ENCODE measurements around the gene CPN2.

The CPN2 gene

GRCh38 chr3:194344012-194344411 is 7.1 kb downstream of the CPN2 start:
- no peaks in the 10 kb centered on the region for H3K79me2 ChIP-seq (ENCODE audit: insufficient read depth, low read length)
- no peaks in the 10 kb centered on the region for H3K9me2 ChIP-seq (replicated peaks; ENCODE audit: insufficient read depth, low read length)
- H4K20me1 ChIP-seq (ENCODE audit: low read depth, low read length): no peaks in the 10 kb centered on the region
- no peaks in the 10 kb centered on the region for H3F3A ChIP-seq (ENCODE audit: insufficient read depth)
- no peak overlapping the region for H3K4me2 ChIP-seq (ENCODE audit: low read depth, low read length, poor library complexity, severe bottlenecking)
- no peak overlapping the region for H2AFZ ChIP-seq (ENCODE audit: low read depth, low read length, severe bottlenecking)
- no peak overlapping the region for H3K9ac ChIP-seq (ENCODE audit: low read length)
- H3K36me3 ChIP-seq (ENCODE audit: low read length): no peaks in the 10 kb centered on the region
- TF ChIP-seq EZH2phosphoT487 (conservative IDR thresholded peaks at IDR 0.05; ENCODE audit: low read length): no peak
- peak; percentile 94 for TF ChIP-seq CTCF (IDR thresholded peaks at IDR 0.05; ENCODE audit: insufficient read depth, low read length, poor library complexity, severe bottlenecking)
- H3K9me3 ChIP-seq (ENCODE audit: insufficient read depth, low read length): no peaks in the 10 kb centered on the region
- no peak overlapping the region for H3K4me3 ChIP-seq (ENCODE audit: insufficient read depth, low read length, poor library complexity, severe bottlenecking)
- H3K27ac ChIP-seq (ENCODE audit: low read depth, low read length): no peak overlapping the region
- no peaks in the 10 kb centered on the region for H3K27me3 ChIP-seq (ENCODE audit: low read length)

GRCh38 chr3:194343561-194343893 is 7.6 kb downstream of the CPN2 start:
- Histone ChIP-seq H3K4me2 (ENCODE audit: low read depth, low read length, poor library complexity, severe bottlenecking) (no peak overlapping the region), H3K9me2 (replicated peaks; ENCODE audit: insufficient read depth, low read length) (no peaks in the 10 kb centered on the region)

GRCh38 chr3:194342861-194343560 is 8.1 kb downstream of the CPN2 start:
- Histone ChIP-seq H3K4me3 (ENCODE audit: insufficient read depth, low read length, poor library complexity, severe bottlenecking) (no peak overlapping the region), H4K20me1 (ENCODE audit: low read depth, low read length) (no peaks in the 10 kb centered on the region), H2AFZ (ENCODE audit: low read depth, low read length, severe bottlenecking) (no peak overlapping the region), H3K36me3 (ENCODE audit: low read length) (no peaks in the 10 kb centered on the region), H3K79me2 (ENCODE audit: insufficient read depth, low read length) (no peaks in the 10 kb centered on the region), H3K4me2 (ENCODE audit: low read depth, low read length, poor library complexity, severe bottlenecking) (no peak overlapping the region), H3K27ac (ENCODE audit: low read depth, low read length) (no peak overlapping the region), H3K9me2 (replicated peaks; ENCODE audit: insufficient read depth, low read length) (no peaks in the 10 kb centered on the region), H3K9me3 (ENCODE audit: insufficient read depth, low read length) (no peaks in the 10 kb centered on the region), H3K9ac (ENCODE audit: low read length) (no peak overlapping the region), H3F3A (ENCODE audit: insufficient read depth) (no peaks in the 10 kb centered on the region), H3K27me3 (ENCODE audit: low read length) (no peaks in the 10 kb centered on the region)
- no peak for TF ChIP-seq CTCF (IDR thresholded peaks at IDR 0.05; ENCODE audit: insufficient read depth, low read length, poor library complexity, severe bottlenecking)
- TF ChIP-seq EZH2phosphoT487 (conservative IDR thresholded peaks at IDR 0.05; ENCODE audit: low read length): no peak

More at GRCh38 chr3:194343561-194343893, 7.6 kb downstream of the CPN2 start:
- Histone ChIP-seq H3K4me3 (ENCODE audit: insufficient read depth, low read length, poor library complexity, severe bottlenecking) (no peak overlapping the region), H3K9ac (ENCODE audit: low read length) (no peak overlapping the region), H3K27me3 (ENCODE audit: low read length) (no peaks in the 10 kb centered on the region), H3K27ac (ENCODE audit: low read depth, low read length) (no peak overlapping the region), H3K9me3 (ENCODE audit: insufficient read depth, low read length) (no peaks in the 10 kb centered on the region), H3K36me3 (ENCODE audit: low read length) (no peaks in the 10 kb centered on the region), H3F3A (ENCODE audit: insufficient read depth) (no peaks in the 10 kb centered on the region), H2AFZ (ENCODE audit: low read depth, low read length, severe bottlenecking) (no peak overlapping the region), H4K20me1 (ENCODE audit: low read depth, low read length) (no peaks in the 10 kb centered on the region), H3K79me2 (ENCODE audit: insufficient read depth, low read length) (no peaks in the 10 kb centered on the region)
- TF ChIP-seq CTCF (IDR thresholded peaks at IDR 0.05; ENCODE audit: insufficient read depth, low read length, poor library complexity, severe bottlenecking) (no peak), EZH2phosphoT487 (conservative IDR thresholded peaks at IDR 0.05; ENCODE audit: low read length) (no peak)
